DOHH2 (cell line): Measurements from ENCODE around the gene NDUFA13.

Experiments used
- CTCF ChIP-seq: fragments of 200-600 bp; sonication (generic); IDR thresholded peaks from one replicate; pipeline ENCODE4 v1.5.1; 2014; ENCODE audit warnings: antibody characterized with exemption, mild to moderate bottlenecking, low read depth, low read length; ENCODE audit not compliant: poor library complexity, severe bottlenecking
- EZH2phosphoT487 ChIP-seq: fragments of 200-600 bp; sonication (generic); IDR thresholded peaks from 2 replicates; pipeline ENCODE4 v1.6.1; 2017; ENCODE audit warnings: borderline replicate concordance, mild to moderate bottlenecking, antibody characterized with exemption, low read length, moderate library complexity, mixed read lengths

GRCh38 chr19:19533841-19534240 is 17.8 kb downstream of the NDUFA13 start:
- TF ChIP-seq CTCF (no peak), EZH2phosphoT487 (no peak)
